Cardiac muscle cell (in vitro differentiated cells and primary cell): ENCODE data around the gene UXS1. TPM values are rescaled to one million over a fixed set of nuclear protein-coding genes. Genes with fewer than 3 reads are reported as not detected.

Experiments
- DNase-seq, 2 donors: peaks; one replicate each; pipeline versions ENCODE4 v3.0.0 to v3.0.0-alpha.2; 2010 to 2017; ENCODE audit warnings: low read depth in 1 of 2, low spot score in 1 of 2
- H3K27ac ChIP-seq: fragments of 200-600 bp; sonication (generic); 2 replicates; pipeline ENCODE4 v1.5.1; 2016
- H3K27me3 ChIP-seq: fragments of 200-600 bp; sonication (generic); 2 replicates; pipeline ENCODE4 v1.6.0; 2016; ENCODE audit warnings: control low read depth
- H3K36me3 ChIP-seq: fragments of 200-600 bp; sonication (generic); 2 replicates; pipeline ENCODE4 v1.5.1; 2016; ENCODE audit warnings: control low read depth
- H3K4me1 ChIP-seq: fragments of 200-600 bp; sonication (generic); 2 replicates; pipeline ENCODE4 v1.8.1; 2017; ENCODE audit warnings: low read depth, mild to moderate bottlenecking, mixed run types
- H3K4me3 ChIP-seq: fragments of 200-600 bp; sonication (generic); 2 replicates; pipeline ENCODE4 v1.5.1; 2016; ENCODE audit warnings: mild to moderate bottlenecking
- H3K9me3 ChIP-seq: fragments of 200-600 bp; sonication (generic); 2 replicates; pipeline ENCODE4 v1.5.1; 2017; ENCODE audit warnings: low read depth, mild to moderate bottlenecking, control low read depth
- polyA plus RNA-seq: library from polyadenylated mRNA; unstranded; fragments of >200 nt; fragmentation: Nextera tagmentation; extraction: Ambion mirVana; gene quantifications from 2 replicates; pipeline ENCODE4 v1.2.1, GENCODE V29; 2016
- total RNA-seq: library from RNA; depleted of rRNA; stranded (reverse); fragments of >200 nt; gene quantifications from 2 replicates; pipeline ENCODE4 v1.2.3, GENCODE V29; 2016
- TF ChIP-seq, protein P1 (sequence below): IDR thresholded peaks from 2 replicates; pipeline ENCODE4 v1.5.1; 2012; ENCODE audit warnings: low read depth, mild to moderate bottlenecking, low read length

Gene UXS1
- total and polyA plus RNA-seq, 2 experiments from 2014 or later, result 28.8 to 44.9 TPM

DNA sequence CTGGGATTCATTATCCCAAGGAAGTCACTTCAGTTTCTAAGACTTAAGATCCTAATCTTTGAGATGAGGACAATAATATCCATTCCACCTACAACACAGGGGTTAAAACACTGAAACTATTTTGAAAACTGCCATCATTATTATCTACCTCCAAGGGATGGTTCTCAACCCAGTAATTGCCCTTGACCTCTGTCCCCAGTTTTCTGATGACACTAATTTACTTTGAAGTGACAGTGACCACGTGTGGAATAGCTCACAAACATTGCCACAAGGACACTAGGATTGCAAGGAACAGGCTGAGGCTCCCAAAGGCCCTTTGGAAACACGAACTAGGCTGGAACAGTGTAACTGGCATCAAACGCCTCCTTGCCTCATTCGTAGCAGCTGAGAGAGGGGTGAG lies 78.4 kb downstream of the UXS1 start:
- DNase-seq, result no peak
- H3K36me3 ChIP-seq, result no peaks in the 10 kb centered on the region
- no peak overlapping the region for H3K4me3 ChIP-seq
- H3K9me3 ChIP-seq, result no peaks in the 10 kb centered on the region
- H3K4me1 ChIP-seq, result peaks cover 15% of the 10 kb centered on the region
- H3K27me3 ChIP-seq, result no peaks in the 10 kb centered on the region
- H3K27ac ChIP-seq, result no peak overlapping the region
- TF ChIP-seq, protein P1, sequence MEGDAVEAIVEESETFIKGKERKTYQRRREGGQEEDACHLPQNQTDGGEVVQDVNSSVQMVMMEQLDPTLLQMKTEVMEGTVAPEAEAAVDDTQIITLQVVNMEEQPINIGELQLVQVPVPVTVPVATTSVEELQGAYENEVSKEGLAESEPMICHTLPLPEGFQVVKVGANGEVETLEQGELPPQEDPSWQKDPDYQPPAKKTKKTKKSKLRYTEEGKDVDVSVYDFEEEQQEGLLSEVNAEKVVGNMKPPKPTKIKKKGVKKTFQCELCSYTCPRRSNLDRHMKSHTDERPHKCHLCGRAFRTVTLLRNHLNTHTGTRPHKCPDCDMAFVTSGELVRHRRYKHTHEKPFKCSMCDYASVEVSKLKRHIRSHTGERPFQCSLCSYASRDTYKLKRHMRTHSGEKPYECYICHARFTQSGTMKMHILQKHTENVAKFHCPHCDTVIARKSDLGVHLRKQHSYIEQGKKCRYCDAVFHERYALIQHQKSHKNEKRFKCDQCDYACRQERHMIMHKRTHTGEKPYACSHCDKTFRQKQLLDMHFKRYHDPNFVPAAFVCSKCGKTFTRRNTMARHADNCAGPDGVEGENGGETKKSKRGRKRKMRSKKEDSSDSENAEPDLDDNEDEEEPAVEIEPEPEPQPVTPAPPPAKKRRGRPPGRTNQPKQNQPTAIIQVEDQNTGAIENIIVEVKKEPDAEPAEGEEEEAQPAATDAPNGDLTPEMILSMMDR, result no peak

DNA sequence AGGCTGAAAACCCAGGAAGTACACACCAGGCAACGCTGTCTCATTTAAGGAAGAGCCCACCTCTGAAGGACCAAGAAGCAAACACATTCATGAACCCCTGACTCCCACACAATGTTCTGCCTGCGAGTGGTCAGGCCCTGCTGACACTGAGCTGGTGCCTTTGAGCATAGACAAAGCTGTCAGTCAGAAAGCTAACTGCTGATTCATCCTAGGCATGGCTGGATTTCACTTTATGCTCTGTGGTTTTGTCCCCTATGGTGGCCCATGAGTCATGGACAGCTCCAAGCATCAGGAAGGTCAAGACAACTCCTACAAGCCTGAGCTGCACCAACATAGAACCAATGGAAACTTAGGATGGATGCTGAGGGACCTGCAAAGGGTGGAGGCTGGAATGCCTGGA lies 78.9 kb downstream of the UXS1 start:
- Histone ChIP-seq H3K27ac (no peak overlapping the region), H3K27me3 (no peaks in the 10 kb centered on the region), H3K4me1 (peaks cover 15% of the 10 kb centered on the region), H3K9me3 (no peaks in the 10 kb centered on the region), H3K4me3 (no peak overlapping the region), H3K36me3 (no peaks in the 10 kb centered on the region)
- peak in 1 of 2 donors; percentile 46 for DNase-seq
- TF ChIP-seq, protein P1, result no peak

DNA sequence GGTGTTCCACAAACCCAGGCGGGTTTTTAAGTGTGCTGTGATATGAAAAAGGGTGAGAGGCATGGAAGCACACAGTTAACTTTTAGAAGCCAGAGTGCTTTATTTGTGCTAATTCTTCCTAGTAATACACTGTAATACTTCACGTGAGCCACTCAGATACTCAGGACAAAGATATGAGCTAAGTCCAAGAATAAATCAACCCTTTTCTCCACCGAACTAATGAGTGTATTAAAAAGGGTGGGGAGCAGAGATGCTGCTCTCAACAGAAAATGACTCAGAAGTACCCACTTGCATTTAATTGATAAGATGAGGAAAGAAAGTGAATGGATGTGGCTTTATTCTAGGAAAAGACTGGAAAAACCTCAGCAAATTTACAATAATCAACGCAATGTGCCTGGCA lies 79.9 kb downstream of the UXS1 start:
- H3K4me1 ChIP-seq, result peaks cover 15% of the 10 kb centered on the region
- TF ChIP-seq, protein P1, result no peak
- H3K9me3 ChIP-seq, result no peaks in the 10 kb centered on the region
- no peak for DNase-seq
- no peaks in the 10 kb centered on the region for H3K36me3 ChIP-seq
- no peaks in the 10 kb centered on the region for H3K27me3 ChIP-seq
- no peak overlapping the region for H3K27ac ChIP-seq
- H3K4me3 ChIP-seq, result no peak overlapping the region

DNA sequence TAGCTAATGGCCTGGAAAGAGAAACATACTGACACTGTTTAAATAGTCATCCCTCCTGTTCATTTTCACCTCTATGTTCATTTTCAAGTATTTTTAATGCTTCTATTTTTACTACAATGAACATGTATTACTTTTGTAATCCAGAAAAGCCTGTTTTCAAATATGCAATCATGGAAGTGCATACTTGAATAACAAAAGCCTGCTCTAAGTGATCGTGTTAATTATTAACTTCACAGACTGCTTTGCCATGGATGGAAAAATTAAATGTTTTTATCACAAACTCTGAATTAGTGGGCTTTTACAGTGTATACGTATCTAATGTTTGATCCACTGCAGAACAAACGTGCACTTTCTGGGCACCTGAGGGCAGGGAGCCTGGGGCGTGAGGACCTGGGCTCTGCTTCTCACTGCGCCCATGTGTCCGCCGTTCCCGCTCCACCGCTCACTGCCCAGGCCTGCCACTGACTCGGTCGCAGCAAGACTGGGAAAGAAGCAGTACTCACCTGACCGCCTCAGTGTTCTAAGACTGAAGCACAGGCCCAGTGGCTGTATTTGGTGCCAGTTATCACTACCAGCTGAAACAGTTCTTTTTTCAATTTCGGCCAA lies 80.6 kb downstream of the UXS1 start:
- Histone ChIP-seq H3K4me3 (no peak overlapping the region), H3K27ac (no peak overlapping the region), H3K36me3 (no peaks in the 10 kb centered on the region), H3K9me3 (no peaks in the 10 kb centered on the region), H3K4me1 (peaks cover 15% of the 10 kb centered on the region), H3K27me3 (no peaks in the 10 kb centered on the region)
- no peak for DNase-seq
- TF ChIP-seq, protein P1, result no peak

DNA sequence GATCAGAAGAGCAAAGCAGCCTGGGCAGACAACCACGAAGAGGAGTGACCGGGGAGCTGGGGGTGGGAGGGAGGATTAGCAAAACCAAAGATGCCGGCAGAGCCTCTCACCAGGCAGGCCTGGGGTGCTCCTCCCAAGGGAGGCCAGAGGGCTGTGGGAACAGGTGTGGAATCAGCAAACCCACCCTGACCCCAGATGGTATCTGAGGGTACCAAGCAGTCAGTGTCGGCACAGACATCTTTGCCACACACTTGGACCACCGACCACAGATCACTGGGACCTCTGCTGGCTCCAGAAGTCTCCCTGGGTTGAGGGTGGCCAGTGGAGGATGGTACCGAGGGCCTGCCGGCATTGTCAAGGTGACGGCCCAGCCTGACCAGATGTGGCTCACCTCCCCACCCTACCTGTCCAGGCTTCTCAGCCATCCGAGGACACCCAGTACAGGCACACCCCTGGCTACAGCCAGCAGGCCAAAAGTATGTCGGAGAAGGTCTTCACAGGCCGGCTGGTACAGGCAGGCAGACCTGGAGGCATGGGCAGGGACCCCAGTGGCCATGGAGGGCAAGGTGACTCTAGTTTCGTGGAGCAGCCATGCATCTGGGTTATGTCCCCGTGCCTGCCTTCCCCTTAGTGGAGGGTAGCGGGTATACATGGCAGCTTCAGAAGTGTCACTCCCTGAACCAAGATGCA lies 82.1 kb downstream of the UXS1 start:
- no peak overlapping the region for H3K4me3 ChIP-seq
- H3K36me3 ChIP-seq, result no peaks in the 10 kb centered on the region
- no peaks in the 10 kb centered on the region for H3K27me3 ChIP-seq
- H3K9me3 ChIP-seq, result no peaks in the 10 kb centered on the region
- TF ChIP-seq, protein P1, result no peak
- H3K27ac ChIP-seq, result no peak overlapping the region
- no peak for DNase-seq
- peaks cover 10% of the 10 kb centered on the region for H3K4me1 ChIP-seq
